NOMO-1 treated with dmso at 0.1 percent for 144 hours (cell line): ENCODE data around the gene OR2T11.
"Not testable (repeated sequence)": the region's sequence is repeated elsewhere in the genome, so short reads cannot be mapped to it uniquely, and the experiment has no call there.

Experiments
- DNase-seq: peaks from one replicate; lab custom pipeline; 2025; ENCODE audit not compliant: unreplicated experiment; lab: John Stamatoyannopoulos, UW

The OR2T11 gene, protein sequence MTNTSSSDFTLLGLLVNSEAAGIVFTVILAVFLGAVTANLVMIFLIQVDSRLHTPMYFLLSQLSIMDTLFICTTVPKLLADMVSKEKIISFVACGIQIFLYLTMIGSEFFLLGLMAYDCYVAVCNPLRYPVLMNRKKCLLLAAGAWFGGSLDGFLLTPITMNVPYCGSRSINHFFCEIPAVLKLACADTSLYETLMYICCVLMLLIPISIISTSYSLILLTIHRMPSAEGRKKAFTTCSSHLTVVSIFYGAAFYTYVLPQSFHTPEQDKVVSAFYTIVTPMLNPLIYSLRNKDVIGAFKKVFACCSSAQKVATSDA

DNA sequence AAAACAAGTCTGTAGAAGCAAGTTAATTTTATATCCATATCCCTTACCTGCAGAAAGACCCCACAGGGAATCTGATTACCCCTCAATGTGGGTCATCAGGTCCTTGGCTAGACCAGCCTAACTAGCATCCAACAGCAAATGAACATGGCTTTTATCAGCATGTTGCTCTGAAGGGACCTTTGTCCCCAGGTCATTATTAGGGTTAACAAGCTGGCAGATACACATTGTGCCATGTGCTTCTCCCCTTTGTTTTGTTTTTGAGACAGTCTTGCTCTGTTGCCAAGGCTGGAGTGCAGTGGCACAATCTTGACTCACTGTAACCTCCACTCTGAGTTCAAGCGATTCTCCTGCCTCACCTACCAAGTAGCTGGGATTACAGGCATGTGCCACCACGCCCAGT, at the start of gene OR2T11:
Gene OR2T11, minus strand, starts transcription at position 101 of the 400 bp plus-strand sequence. CDS start 7,963 bp downstream, outside the sequence.
- not testable (repeated sequence) for DNase-seq

DNA sequence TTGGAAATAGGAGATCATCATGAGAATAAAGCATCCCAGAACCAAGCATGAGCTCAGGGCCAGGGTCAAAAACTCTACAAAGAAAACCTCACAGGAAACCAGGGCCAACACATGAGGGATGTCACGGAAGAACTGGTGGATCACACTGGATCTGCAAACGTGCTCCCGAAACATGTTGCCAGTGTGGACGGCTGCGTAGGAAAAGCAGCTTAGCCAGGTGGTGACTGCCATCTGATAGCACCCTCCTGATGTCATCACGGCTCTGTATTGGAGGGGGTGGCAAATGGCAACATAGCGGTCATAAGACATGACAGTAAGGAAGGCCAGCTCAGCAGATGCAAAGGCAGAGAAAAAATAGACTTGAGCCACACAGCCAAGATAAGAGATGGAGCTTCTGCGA, 46.8 kb upstream of the OR2T11 start:
- DNase-seq, result no peak

DNA sequence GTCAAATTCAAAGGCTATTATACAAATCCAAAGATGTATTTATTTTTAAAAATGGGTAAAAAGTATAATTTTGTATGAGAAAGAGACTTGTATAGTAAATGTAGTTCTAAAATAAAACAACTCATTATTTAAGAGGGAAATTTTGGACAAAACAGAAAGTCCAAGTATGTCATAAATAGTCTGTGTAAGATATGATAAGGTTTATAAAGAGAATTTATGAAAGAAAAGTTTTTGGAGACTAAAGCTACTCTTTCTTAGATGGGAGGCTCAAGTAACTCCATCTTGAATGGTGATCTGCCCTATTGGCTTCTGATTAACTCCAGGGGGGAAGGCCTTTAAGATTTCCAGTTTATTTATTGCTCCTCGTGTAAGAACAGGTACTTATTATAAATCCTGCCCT, 35.1 kb upstream of the OR2T11 start:
- DNase-seq, result no peak

DNA sequence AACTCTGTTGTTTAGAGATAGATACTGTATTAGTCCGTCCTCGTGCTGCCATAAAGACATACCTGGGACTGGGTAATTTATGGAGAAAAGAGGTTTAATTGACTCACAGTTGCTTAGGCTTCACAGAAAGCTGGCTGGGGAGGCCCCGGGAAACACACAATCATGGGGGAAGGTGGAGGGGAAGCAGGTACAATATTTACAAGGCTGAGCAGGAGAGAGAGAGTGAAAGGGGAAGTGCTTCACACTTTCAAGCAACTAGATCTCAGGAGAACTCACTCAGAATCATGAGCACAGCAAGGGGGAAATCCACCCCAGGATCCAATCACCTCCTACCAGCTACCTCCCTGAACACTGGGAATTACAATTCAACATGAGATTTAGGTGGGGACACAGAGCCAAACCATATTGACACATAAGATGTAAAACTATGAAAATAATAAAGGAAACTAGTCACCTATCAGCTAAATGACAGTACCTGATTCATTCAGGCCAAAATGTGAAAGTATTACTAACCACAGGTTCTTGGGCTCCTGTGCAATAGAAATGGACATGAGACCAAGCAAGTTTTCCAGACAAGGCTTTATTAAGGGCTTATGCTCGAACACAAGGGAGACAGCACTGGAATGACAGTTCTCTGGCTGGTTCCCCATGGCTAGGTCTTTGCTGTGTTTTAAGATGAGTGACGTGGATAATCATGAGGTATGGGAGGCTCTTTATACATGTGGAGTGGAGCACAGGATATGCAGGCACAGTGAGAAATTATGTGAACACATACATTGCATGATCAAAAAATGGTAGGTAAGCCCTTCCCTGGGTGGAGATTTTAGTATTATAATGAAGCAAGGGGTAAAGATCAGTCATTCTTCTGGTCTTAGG, 28.8 kb upstream of the OR2T11 start:
- not testable (repeated sequence) for DNase-seq

DNA sequence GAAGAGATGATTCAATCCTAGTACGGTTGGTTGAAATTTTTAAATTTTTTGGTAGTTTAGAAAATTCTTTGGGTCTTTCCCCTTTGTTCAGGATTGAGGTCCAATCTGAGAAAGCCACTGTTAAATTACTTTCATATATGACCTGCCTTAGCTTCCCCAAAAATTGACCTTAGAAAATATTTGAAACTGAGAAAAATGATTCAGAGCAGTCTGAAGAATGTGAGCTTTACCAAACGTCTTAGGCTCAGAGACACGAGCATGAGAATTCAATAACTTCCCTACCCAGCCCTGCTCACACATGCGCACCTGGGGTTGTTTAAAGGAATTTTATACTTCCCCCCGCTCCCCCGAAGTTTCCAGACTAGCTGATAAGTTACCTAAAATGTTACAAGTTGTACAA, 21.9 kb upstream of the OR2T11 start:
- not testable (repeated sequence) for DNase-seq

DNA sequence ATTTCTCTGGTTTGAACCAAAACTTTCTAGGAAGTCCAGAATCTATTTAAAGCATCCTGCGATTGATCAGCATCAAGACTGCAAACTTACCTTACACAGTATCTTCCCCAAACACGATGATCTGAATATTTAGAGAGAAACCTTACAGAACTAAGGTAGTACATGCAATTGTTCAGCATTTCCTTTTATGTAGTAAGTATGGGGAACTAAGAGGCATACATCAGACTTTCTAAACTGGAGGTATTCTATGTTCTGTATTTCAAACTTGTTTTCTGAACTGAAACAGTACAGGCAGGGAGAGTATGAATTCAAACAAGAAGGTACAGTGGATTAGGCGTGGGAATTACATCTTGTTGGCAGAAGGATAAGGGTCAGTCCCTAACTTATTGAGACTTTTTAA, 20.5 kb upstream of the OR2T11 start, which contains the start of gene OR2T27:
Gene OR2T27, minus strand, starts transcription at position 175 of the 400 bp plus-strand sequence. CDS start 4,644 bp downstream, outside the sequence.
- not testable (repeated sequence) for DNase-seq

DNA sequence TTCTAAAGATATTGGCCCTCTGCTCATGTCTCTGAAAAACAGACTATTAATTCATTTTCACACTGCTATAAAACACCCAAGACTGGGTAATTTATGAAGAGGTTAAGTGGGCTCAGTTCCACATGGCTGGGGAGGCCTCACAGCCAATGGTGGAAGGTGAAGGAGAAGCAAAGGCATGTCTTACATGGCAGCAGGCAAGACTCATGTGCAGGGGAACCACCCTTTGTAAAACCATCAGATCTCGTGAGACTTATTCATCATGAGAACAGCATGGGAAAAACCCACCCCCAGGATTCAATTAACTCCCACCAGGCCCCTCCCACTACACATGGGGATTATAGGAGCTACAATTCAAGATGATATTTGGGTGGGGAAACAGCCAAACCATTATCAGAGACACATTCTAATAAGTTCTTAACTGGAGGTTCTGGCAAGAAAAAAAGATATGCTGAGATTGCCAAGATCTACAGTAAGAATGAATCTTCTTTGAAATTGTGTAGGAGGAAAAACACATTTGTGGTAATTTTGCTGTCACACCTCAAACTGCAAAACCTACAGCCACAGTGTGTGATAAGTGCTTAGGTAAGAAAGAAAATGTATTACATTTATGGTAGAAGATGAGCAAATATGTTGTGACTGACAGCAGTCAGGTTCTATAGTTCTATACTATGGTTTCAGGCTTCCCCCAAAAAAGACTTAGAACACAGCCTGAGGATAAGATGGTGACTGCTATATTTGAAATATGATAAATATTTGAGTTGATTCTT, 14.1 kb upstream of the OR2T11 start:
- not testable (repeated sequence) for DNase-seq

DNA sequence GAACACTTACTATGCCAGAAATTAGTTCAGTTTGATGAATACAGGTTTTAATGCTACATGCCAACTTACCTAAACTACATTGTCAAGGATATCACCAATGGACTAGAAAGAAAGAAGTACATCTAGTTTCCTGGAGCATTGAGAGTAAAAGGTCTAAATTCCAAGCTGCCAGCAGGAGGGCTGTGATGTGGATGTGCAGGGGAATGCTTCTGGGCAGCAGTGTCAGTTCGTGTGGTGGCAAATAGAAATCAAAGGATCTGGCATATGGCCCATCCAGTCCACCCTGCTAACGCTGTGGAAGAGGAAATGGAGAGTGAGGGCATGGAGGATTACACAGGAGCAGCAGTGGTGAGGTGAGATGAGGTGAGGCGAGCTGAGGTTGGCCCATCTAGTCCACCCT, 10.3 kb upstream of the OR2T11 start, which contains the start of gene OR2T35:
Gene OR2T35, minus strand, starts transcription at position 101 of the 400 bp plus-strand sequence. CDS start 6,020 bp downstream, outside the sequence.
- DNase-seq, result not testable (repeated sequence)

DNA sequence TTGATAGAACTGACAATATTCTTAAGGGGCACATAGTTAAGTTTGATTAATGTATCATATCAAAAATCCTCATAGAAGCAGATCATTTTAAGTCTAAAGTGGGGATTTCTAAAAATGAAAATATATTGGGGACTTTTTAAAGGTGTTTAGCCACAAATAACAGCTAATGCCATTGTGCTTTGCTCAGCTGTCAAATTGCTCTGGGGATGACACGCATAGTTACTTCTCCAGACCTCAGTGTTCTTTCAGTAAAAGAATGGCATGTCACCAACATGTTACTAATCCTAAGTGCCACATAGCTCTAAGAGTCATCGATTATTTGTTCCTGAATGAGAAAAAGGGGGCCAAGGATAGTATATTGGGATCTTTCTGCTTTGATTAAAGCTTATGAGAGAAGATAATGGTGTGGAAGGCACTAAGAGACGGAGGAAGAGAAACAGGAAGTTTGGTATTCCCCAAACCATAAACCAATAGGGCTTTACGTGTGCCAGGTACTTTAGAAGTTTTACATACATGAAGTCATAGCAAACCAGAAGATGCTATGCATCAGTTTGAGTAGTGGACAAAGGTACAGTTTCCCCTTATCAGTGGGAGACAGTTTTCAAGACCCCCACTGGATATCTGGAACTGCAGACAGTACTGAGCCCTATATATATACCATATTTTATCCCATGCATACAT, 8.2 kb upstream of the OR2T11 start:
- DNase-seq, result not testable (repeated sequence)

DNA sequence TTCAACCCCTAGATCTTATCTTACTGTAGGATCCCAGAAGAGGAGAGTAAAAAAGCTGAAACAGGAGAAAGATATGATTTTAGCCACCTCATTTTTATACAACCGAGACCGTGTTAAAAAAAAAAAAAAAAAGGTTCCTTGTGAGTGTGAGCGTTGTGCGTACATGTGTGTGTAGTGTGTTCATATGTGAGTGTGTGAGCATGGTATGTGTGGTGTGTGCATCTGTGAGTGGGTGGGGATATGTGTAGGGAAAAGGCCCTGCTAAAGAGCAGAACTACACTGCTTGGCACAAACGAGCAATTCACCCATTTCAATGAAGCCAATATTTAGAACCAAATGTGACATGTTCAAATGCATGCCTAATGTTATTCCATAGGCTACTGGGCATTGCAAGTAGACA, 6.7 kb upstream of the OR2T11 start:
- DNase-seq, result not testable (repeated sequence)

DNA sequence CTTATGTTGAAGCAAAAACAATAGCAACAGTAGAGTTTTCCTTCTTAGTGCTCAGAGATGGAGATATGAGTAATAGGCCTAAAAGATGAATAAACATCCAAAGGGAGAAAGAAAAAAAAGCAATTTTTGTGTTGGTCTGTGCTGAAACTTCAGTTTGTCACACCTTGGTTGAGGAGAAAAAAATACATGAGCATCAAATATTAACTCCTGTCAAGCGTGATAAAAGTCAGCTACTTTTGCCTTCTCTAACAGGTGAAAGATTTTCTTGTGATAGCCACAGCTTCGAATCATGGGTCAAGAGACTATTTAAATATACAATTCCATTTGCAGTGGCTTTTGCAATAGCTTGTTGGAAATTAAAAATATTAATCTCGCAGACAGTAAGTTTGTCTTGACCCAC, 6.0 kb upstream of the OR2T11 start:
- DNase-seq, result not testable (repeated sequence)

DNA sequence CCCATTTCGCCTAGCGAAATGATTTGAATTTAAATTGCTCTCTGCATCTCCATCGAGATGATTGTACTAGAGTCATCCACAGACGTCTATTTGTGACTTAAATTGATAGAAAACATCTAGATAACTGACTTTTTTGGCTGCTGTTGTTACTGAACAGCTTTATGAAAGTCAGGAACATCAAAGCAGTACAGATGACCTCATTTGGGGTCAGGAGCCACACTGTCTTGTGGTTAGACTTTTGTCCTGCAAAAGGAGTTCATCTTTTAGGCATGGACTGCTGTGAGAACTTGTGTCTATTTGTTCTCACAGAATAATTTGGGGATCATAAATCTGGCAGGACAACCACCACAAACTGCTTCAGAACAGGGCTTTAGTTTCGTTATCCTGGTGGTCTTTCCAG, 4.8 kb upstream of the OR2T11 start:
- DNase-seq, result not testable (repeated sequence)

DNA sequence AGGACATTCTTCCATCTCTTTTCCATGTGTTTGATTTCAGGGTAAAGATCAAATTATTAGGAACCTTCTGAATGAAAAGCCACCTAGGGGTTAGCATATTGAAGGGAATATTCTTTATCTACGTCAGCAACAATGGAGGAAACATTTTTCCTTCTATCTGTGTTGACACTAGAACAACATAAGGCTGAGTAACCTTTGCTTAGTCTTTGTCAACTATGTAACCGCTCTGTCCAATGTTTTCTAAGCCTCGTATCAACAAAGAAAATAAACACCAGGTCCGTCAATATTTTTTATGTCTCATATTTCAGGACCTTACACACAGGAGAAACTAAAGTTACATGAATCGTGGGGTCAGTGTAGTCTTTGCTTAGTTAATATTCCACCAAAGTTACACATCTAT, 1.7 kb upstream of the OR2T11 start:
- DNase-seq, result not testable (repeated sequence)

DNA sequence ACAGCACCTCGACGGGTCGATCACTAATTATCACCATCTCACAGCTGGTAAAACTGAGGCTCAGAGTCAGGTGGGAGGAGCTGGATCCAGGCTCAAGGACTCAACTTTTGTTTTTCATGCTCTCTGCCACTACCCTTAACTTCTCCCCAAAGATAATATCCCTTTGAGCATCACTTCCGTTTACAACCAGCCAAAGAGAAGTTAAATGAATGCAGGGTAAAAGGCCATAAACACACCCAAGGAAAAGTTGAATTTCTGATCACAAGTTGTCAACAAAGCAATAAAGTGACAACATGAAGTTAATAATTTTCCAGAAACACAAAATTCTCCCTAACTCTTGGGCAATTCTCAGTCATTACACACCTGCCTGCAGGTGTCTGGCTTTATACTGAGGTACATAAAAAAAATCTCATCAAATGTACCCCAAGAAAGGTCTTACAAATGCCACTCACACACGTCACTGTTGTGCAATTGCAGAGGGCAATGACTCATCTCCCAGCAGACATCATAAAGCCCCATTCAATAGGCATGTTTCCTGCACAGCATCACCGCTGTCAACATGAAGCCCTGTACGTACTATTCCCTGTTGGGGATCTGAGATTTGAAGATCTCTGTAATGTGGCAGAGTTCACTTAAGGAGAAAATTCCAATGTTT, 3.4 kb downstream of the OR2T11 start:
- no peak for DNase-seq

DNA sequence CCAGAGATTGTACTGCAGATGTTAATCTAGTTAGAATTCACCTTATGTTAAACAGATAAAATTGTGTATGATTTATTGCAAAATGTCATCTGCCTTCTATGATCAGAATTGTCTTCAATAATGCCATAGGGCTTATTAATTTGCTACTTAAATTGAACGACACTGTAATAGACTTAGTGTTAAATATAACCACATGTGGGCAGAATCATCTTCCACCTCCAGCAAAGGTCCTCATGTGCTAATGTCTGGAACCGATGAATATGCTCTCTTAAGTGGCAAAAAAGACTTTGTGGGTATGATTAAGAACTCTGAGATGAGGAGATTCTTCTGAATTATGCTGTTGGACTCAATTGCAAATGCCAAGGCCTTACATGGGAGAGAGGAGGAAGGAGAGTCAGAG, 4.3 kb downstream of the OR2T11 start:
- no peak for DNase-seq

DNA sequence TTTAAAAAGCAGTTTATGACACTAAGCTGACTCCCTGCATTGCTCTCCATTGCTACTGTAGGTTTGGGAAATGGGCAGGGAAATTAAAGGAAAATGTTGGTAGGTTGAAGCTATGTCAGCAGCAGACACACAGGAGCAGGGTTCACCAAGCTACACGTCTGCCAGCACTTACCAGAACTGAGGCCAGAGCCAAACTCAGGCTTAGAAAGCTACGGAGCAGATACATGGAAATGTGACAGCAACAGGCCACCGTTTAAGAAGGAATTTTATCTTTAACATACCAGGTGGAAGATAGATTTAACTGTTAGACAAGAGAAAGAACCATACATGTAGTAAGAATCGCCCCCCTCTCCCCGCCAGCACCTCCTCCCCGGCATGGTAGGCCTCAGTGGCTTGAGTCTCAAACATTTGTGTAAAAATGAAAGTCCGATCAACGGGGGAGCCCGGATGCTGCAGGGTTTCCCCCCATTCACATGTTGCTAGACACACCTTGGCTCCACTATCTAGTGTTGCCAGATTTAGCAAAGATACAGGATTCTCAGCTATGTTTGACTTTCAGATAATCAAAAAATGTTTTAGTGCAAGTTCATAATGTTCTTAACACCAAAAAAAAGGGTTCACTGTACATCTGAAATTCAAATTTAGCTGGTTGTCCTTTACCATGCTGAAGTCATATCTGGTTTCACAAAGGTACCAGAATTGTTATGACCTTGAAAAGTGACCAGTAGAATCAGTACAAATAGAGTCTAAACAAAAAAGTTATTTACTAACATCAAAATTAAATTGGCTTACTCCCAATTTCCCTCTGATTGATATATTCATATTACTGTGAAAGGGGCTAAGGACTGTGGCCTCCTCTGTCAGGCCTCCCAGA, 6.7 kb downstream of the OR2T11 start:
- no peak for DNase-seq

DNA sequence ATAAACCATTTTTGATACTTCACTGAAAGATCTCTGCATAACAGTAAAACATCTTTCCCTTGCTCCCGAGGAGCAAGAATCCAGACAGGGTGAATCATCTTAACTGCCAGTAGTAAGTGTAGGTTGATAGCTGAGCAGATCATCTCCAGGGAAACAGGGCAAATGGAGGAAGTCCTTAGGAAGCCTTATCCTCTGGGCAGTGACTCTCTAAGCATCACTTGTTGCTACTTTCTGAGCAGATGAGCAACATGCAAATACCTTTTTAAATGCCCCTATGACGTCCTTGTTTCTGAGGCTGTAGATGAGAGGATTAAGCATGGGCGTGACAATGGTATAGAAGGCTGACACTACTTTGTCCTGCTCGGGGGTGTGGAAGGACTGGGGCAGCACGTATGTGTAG, 8.9 kb downstream of the OR2T11 start:
- DNase-seq, result no peak

DNA sequence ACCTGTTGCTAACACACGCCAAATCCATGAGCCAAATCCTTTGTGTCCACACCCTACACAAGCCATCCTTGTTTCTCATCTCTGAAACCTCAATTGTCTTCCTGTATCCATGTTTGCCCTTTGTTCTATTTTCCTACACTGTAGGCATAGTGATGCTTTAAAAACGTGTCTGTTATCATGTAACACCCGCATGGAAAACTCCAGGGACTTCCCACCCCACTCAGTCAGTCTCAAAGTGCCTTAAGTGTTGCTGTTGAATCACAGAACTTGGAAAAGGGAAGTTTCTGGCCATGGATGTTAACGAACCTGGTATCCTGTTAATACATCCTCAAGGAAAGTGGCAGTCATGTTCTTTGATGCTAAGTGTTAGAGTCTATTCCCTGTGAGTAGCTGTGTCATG, 9.7 kb downstream of the OR2T11 start:
- no peak for DNase-seq

DNA sequence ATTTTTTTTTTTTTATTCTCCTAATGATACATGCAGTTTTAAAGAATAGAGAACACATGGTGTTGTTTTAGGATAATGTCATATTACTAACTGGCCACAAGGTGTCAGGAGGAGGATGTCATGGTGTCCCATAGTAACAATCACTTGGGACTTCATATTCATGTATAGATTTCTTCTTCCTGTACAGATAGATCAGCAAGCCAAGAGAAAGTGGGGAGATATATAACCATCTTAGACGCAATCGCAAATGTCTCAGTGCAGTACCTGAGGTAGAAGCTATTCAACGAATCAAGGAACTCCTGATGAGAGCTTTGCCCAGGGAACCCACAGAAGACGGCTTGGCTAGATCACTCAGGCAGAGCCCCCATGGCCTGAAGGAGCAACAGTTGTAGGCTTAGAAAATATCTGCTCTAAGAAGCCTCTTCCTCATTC, 12.3 kb downstream of the OR2T11 start:
- DNase-seq, result peak; percentile 35
